22Rv1 (cell line): ENCODE measurements around the gene ATP2B2.

ENCODE experiments used
- CTCF ChIP-seq: fragments of 450-650 bp; IDR thresholded peaks from 2 replicates; pipeline ENCODE4 v1.5.1; 2017; ENCODE audit warnings: mild to moderate bottlenecking
- ZFX ChIP-seq: fragments of 450-650 bp; IDR thresholded peaks from 2 replicates; pipeline ENCODE4 v1.6.1; 2017; ENCODE audit warnings: antibody characterized with exemption, borderline replicate concordance

- TF ChIP-seq CTCF (no peak), ZFX (no peak)
Measured at GRCh38 chr3:10547413-10547812, 42.0 kb upstream of the ATP2B2 start.
